ENCODE measurements around the gene G3BP2. TPM values are rescaled to one million over a fixed set of nuclear protein-coding genes. Genes with fewer than 3 reads are reported as not detected.

Gene G3BP2
- total RNA-seq, 1 donor from 2014 or later, result 78.3 TPM

- intact Hi-C loops (cut with DNase I), result loop anchor here (5.0 kb wide), 1 partner anchor 193 kb away; no protein-coding TSS in a partner anchor
- DNase-seq (ENCODE audit: low spot score), result no peak
Observed at GRCh38 chr4:75653845-75654503, 19.2 kb downstream of the G3BP2 start.

- DNase-seq (ENCODE audit: low spot score), result no peak
- intact Hi-C loops (cut with DNase I), result no loop called here
Observed at GRCh38 chr4:75644095-75644494, 29.1 kb downstream of the G3BP2 start.

- intact Hi-C loops (cut with DNase I), result no loop called here
- DNase-seq (ENCODE audit: low spot score), result no peak
Observed at GRCh38 chr4:75643651-75644050, 29.6 kb downstream of the G3BP2 start.

GRCh38 chr4:75639124-75639695 lies 34.0 kb downstream of the G3BP2 start:
- no peak for DNase-seq (ENCODE audit: low spot score)
- intact Hi-C loops (cut with DNase I), result no loop called here

- no peak for DNase-seq (ENCODE audit: low spot score)
- intact Hi-C loops (cut with DNase I), result no loop called here
Observed at GRCh38 chr4:75637827-75638226, 35.4 kb downstream of the G3BP2 start.

GRCh38 chr4:75637176-75637575 lies 36.0 kb downstream of the G3BP2 start:
- intact Hi-C loops (cut with DNase I), result no loop called here
- DNase-seq (ENCODE audit: low spot score), result no peak

GRCh38 chr4:75634951-75635350 lies 38.3 kb downstream of the G3BP2 start:
- intact Hi-C loops (cut with DNase I), result no loop called here
- no peak for DNase-seq (ENCODE audit: low spot score)

GRCh38 chr4:75634281-75634680 lies 38.9 kb downstream of the G3BP2 start:
- intact Hi-C loops (cut with DNase I), result no loop called here

GRCh38 chr4:75633846-75634245 lies 39.4 kb downstream of the G3BP2 start:
- DNase-seq (ENCODE audit: low spot score), result no peak
- intact Hi-C loops (cut with DNase I), result no loop called here

More at GRCh38 chr4:75634281-75634680, 38.9 kb downstream of the G3BP2 start:
- no peak for DNase-seq (ENCODE audit: low spot score)

GRCh38 chr4:75630937-75631329 lies 42.3 kb downstream of the G3BP2 start:
- no peak for DNase-seq (ENCODE audit: low spot score)
- intact Hi-C loops (cut with DNase I), result no loop called here

- intact Hi-C loops (cut with DNase I), result no loop called here
- DNase-seq (ENCODE audit: low spot score), result peak; percentile 95
Observed at GRCh38 chr4:75630174-75630936, 42.9 kb downstream of the G3BP2 start, which contains the start of gene CDKL2. TSS of gene CDKL2 (minus strand) at chr4:75630528. CDS start at chr4:75625988, 4,540 bp downstream.

- intact Hi-C loops (cut with DNase I), result no loop called here
Observed at GRCh38 chr4:75629239-75629638, 44.0 kb downstream of the G3BP2 start.

GRCh38 chr4:75623026-75623425 lies 50.2 kb downstream of the G3BP2 start:
- intact Hi-C loops (cut with DNase I), result no loop called here
- no peak for DNase-seq (ENCODE audit: low spot score)

More at GRCh38 chr4:75629239-75629638, 44.0 kb downstream of the G3BP2 start:
- no peak for DNase-seq (ENCODE audit: low spot score)

- intact Hi-C loops (cut with DNase I), result no loop called here
- no peak for DNase-seq (ENCODE audit: low spot score)
Observed at GRCh38 chr4:75621715-75622114, 51.5 kb downstream of the G3BP2 start.

- intact Hi-C loops (cut with DNase I), result no loop called here
- no peak for DNase-seq (ENCODE audit: low spot score)
Observed at GRCh38 chr4:75612306-75612705, 60.9 kb downstream of the G3BP2 start.

- no peak for DNase-seq (ENCODE audit: low spot score)
- intact Hi-C loops (cut with DNase I), result no loop called here
Observed at GRCh38 chr4:75605928-75606327, 67.3 kb downstream of the G3BP2 start.

- intact Hi-C loops (cut with DNase I), result no loop called here
- DNase-seq (ENCODE audit: low spot score), result no peak
Observed at GRCh38 chr4:75599647-75600046, 73.6 kb downstream of the G3BP2 start.

GRCh38 chr4:75598390-75598789 lies 74.8 kb downstream of the G3BP2 start:
- no peak for DNase-seq (ENCODE audit: low spot score)
- intact Hi-C loops (cut with DNase I), result no loop called here

GRCh38 chr4:75596061-75596460 lies 77.2 kb downstream of the G3BP2 start:
- no peak for DNase-seq (ENCODE audit: low spot score)
- intact Hi-C loops (cut with DNase I), result no loop called here

- no peak for DNase-seq (ENCODE audit: low spot score)
- intact Hi-C loops (cut with DNase I), result no loop called here
Observed at GRCh38 chr4:75593393-75593792, 79.8 kb downstream of the G3BP2 start.

Measured in cardiac septum (tissue), 1 donor.